Adipocyte (in vitro differentiated cells): ENCODE results near the gene PRR29.

Experiments used
- DNase-seq: peaks from one replicate; pipeline ENCODE4 v3.0.0-alpha.2; 2015; ENCODE audit warnings: low read depth
- H3K27me3 ChIP-seq: replicated peaks from 2 replicates; pipeline ENCODE4 v1.7.0; 2013; ENCODE audit warnings: mild to moderate bottlenecking, low read length, moderate library complexity; ENCODE audit not compliant: control insufficient read depth, insufficient read depth
- H3K36me3 ChIP-seq: 2 replicates; pipeline ENCODE4 v1.7.0; 2013; ENCODE audit warnings: low read length, mild to moderate bottlenecking, moderate library complexity; ENCODE audit not compliant: control insufficient read depth, insufficient read depth, severe bottlenecking
- H3K4me1 ChIP-seq: 2 replicates; pipeline ENCODE4 v1.7.0; 2013; ENCODE audit warnings: mild to moderate bottlenecking, low read length, moderate library complexity; ENCODE audit not compliant: control insufficient read depth, insufficient read depth
- H3K4me3 ChIP-seq: 2 replicates; pipeline ENCODE4 v1.7.0; 2013; ENCODE audit warnings: mild to moderate bottlenecking, low read length, moderate library complexity
- H3K9ac ChIP-seq: 2 replicates; pipeline ENCODE4 v1.7.0; 2013; ENCODE audit warnings: mild to moderate bottlenecking, low read length, moderate library complexity
- H3K9me3 ChIP-seq: 2 replicates; pipeline ENCODE4 v1.7.0; 2013; ENCODE audit warnings: mild to moderate bottlenecking, low read length, moderate library complexity; ENCODE audit not compliant: control insufficient read depth

Gene PRR29

GRCh38 chr17:64038331-64039105 lies 40.4 kb downstream of the PRR29 start:
- Histone ChIP-seq H3K9ac (no peak overlapping the region), H3K27me3 (no peaks in the 10 kb centered on the region), H3K36me3 (peaks cover 23% of the 10 kb centered on the region), H3K4me1 (no peaks in the 10 kb centered on the region), H3K9me3 (no peaks in the 10 kb centered on the region), H3K4me3 (no peak overlapping the region)
- no peak for DNase-seq

- Histone ChIP-seq H3K4me1 (no peaks in the 10 kb centered on the region), H3K9me3 (no peaks in the 10 kb centered on the region), H3K9ac (no peak overlapping the region), H3K36me3 (peaks cover 28% of the 10 kb centered on the region), H3K27me3 (no peaks in the 10 kb centered on the region), H3K4me3 (no peak overlapping the region)
- DNase-seq = no peak
Measured at GRCh38 chr17:64039106-64039400, 40.9 kb downstream of the PRR29 start.

GRCh38 chr17:64040206-64040605 lies 42.1 kb downstream of the PRR29 start:
- no peak for DNase-seq
- Histone ChIP-seq H3K4me3 (no peak overlapping the region), H3K9ac (no peak overlapping the region), H3K9me3 (no peaks in the 10 kb centered on the region), H3K27me3 (no peaks in the 10 kb centered on the region), H3K36me3 (peaks cover 40% of the 10 kb centered on the region), H3K4me1 (no peaks in the 10 kb centered on the region)

GRCh38 chr17:64041912-64042311 lies 43.8 kb downstream of the PRR29 start:
- Histone ChIP-seq H3K9ac (no peak overlapping the region), H3K4me3 (no peak overlapping the region), H3K27me3 (no peaks in the 10 kb centered on the region), H3K9me3 (no peaks in the 10 kb centered on the region), H3K4me1 (no peaks in the 10 kb centered on the region), H3K36me3 (peaks cover 57% of the 10 kb centered on the region)
- no peak for DNase-seq

GRCh38 chr17:64042700-64043485 lies 44.7 kb downstream of the PRR29 start:
- no peak for DNase-seq
- H3K4me3 ChIP-seq = no peak overlapping the region
- H3K4me1 ChIP-seq = no peaks in the 10 kb centered on the region
- no peaks in the 10 kb centered on the region for H3K27me3 ChIP-seq
- H3K9ac ChIP-seq = no peak overlapping the region
- peaks cover 65% of the 10 kb centered on the region for H3K36me3 ChIP-seq
- no peaks in the 10 kb centered on the region for H3K9me3 ChIP-seq

- Histone ChIP-seq H3K36me3 (peaks cover 79% of the 10 kb centered on the region), H3K4me3 (no peak overlapping the region)
Measured at GRCh38 chr17:64045176-64045575, 47.0 kb downstream of the PRR29 start.

GRCh38 chr17:64048805-64049204 lies 50.7 kb downstream of the PRR29 start:
- H3K36me3 ChIP-seq = peaks cover 99% of the 10 kb centered on the region
- H3K9ac ChIP-seq = no peak overlapping the region
- H3K27me3 ChIP-seq = no peaks in the 10 kb centered on the region
- H3K9me3 ChIP-seq = no peaks in the 10 kb centered on the region
- DNase-seq = no peak
- H3K4me1 ChIP-seq = no peaks in the 10 kb centered on the region
- H3K4me3 ChIP-seq = no peak overlapping the region

More at GRCh38 chr17:64045176-64045575, 47.0 kb downstream of the PRR29 start:
- Histone ChIP-seq H3K9ac (no peak overlapping the region), H3K4me1 (no peaks in the 10 kb centered on the region), H3K27me3 (no peaks in the 10 kb centered on the region), H3K9me3 (no peaks in the 10 kb centered on the region)
- no peak for DNase-seq

GRCh38 chr17:64051153-64051552 lies 53.0 kb downstream of the PRR29 start:
- H3K36me3 ChIP-seq = peaks cover 98% of the 10 kb centered on the region
- H3K4me1 ChIP-seq = no peaks in the 10 kb centered on the region
- H3K9me3 ChIP-seq = no peaks in the 10 kb centered on the region
- H3K4me3 ChIP-seq = no peak overlapping the region
- no peak for DNase-seq
- H3K27me3 ChIP-seq = no peaks in the 10 kb centered on the region
- H3K9ac ChIP-seq = no peak overlapping the region

- Histone ChIP-seq H3K4me3 (no peak overlapping the region), H3K4me1 (no peaks in the 10 kb centered on the region), H3K36me3 (peaks cover 88% of the 10 kb centered on the region), H3K9ac (no peak overlapping the region), H3K27me3 (no peaks in the 10 kb centered on the region), H3K9me3 (no peaks in the 10 kb centered on the region)
- no peak for DNase-seq
Measured at GRCh38 chr17:64053101-64053500, 55.0 kb downstream of the PRR29 start.
